ENCODE results near the gene SETD9.

SETD9 gene, protein sequence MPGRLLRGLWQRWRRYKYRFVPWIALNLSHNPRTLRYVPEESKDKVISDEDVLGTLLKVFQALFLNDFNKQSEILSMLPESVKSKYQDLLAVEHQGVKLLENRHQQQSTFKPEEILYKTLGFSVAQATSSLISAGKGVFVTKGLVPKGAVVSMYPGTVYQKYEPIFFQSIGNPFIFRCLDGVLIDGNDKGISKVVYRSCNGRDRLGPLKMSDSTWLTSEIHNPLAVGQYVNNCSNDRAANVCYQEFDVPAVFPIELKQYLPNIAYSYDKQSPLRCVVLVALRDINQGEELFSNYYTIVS

DNA sequence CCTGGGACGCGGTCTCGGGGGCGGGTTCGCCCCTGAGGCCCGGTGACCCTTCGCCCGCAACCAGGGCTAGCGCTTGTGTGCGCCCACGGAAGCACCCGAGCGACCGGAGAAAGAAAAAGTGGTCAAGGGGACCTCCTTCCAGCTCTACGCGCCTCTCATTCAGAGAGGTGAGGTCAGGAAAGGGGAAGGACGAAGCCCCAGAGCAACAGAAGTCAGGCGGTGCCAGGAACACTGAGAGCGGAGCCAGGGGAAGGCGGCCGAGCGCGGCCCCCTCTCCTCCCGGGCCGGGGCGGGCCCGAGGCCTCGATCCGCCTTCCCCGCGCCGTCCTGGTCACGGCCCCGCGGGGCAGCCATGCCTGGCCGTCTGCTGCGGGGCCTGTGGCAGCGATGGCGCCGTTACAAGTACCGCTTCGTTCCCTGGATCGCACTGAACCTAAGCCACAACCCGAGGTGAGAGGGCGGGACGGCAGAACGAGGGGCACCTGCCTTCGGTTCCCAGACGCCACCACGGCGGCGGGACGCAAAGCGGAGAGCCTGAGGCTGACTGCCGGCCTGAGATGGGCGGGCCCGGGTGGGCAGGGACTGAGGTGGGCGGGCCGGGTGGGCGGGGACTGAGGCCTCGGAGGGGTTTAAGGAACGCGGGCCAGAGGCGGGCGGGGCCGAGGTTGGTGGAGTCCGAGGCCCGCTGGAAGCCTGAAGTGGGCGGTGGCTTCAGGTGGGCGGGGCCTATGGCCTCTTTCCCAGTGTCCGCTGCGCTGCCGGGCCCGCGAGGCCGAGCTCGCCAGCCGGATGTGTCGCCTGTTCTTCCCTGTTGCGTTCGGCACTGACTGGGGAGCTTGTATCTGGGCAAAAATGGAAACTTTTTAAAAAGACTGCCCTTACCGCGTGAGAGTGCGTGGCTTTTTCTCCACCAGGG lies at the start of gene SETD9:
Gene SETD9 (plus strand): TSS at position 303 of the 916 bp plus-strand sequence. CDS start 50 bp downstream, at position 353.
- peak; percentile 99 for DNase-seq

DNA sequence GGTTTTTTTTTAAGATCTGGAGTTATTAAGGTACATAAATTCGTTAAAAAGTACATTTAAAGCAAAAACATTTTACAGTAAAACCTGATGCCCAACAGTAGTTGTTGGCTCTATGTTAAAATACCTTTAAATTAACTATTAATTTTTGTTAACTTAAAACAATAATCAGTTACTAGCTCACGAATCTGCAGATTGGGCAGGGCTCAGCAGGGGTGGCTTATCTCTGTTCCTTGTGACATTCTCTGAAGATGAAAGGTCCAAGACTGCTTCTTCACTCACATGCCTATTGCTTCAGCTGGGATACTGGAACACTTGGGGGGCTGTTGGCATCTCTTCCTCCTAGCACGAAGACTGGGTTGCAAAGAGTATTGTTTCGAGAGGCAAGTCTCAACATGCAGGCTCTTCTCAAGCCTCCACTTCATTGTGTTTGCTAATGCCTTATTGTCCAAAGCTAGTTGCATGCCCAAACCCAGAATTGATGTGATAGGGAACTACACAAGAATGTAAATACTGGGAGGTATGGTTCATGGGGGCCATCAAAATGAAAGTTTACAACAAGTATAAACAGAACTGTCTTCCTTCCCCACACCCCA lies 47.4 kb upstream of the SETD9 start:
- no peak for DNase-seq

DNA sequence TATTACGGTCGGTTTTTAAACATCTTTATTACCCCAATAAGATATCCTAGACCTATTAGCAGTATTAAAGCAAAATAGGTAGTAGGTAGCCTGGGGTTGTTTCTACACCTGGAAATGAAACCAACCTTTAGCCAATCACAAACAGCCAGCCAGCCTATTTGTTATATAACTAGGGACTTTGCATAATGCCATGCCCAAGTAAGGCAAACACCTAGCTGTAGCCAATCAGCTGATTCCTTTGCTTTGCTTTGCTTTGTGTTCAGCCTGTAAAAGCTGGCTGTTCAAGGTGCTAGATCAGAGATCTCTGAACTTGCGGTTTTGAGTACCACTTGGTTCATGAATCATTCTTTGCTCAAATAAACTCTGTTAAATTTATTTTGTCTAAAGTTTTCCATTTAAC lies 46.5 kb upstream of the SETD9 start:
- no peak for DNase-seq

DNA sequence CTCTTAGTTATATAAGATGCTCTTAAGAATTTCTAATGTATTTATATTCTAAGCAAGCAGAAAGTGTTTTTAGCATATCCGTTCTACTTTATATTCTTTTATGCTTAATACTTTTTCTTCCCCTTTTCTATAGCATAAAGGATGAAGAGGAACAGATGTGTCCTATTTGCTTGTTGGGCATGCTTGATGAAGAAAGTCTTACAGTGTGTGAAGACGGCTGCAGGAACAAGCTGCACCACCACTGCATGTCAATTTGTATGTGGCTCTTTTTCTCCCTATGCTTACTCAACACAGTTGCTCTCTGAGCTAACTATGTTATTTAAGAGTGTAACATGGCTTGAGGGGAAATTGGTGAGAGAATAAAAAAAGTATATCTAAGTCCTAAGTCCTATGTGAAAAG lies 37.6 kb upstream of the SETD9 start:
- no peak for DNase-seq

DNA sequence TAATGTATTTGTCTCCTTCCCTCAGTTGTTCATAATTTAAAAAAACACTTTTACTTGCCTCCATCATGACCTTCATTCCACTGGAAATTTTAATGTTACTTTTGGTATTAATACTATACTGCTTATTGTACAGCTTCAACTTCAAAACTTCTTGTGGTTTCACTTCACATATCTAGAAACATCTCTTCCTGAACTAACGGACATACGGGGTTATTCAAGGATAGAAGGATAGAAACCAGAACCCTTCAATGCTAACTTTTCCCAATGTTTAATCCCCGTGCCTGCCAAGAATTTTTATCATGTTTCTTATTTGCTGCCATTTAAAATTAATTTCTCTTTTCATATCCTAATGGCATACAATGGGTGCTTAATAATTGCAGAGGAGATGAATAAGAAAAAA lies 36.3 kb upstream of the SETD9 start:
- DNase-seq: no peak

DNA sequence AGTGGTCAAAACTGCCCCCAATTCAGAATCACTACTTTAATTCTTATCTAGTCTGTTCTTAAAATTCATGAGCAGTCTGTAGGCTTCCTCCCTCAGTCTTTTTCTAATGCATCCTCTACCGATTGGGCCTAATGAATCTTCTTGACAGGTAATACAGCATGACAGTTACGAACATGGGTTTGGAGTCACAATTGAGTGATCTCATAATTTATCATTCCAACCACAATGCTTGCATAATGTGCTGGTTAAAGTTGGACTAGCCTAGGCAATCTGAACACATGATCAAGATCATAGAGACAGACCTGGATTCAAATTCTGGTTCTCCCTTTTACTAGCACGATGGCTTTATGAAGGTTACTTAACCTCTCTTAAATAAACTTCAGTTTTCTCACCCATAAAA lies 33.1 kb upstream of the SETD9 start:
- DNase-seq: no peak

DNA sequence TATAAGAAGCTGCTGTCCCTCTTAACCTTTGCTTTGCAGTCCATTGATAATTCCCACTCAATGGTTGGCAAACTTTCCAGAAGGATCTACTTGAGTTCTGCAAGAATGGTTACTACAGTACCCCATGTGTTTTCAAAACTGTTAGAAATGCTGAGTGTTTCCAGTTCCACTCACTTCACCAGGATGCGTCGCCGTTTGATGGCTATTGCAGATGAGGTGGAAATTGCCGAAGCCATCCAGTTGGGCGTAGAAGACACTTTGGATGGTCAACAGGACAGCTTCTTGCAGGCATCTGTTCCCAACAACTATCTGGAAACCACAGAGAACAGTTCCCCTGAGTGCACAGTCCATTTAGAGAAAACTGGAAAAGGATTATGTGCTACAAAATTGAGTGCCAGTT lies 27.8 kb upstream of the SETD9 start:
- no peak for DNase-seq

DNA sequence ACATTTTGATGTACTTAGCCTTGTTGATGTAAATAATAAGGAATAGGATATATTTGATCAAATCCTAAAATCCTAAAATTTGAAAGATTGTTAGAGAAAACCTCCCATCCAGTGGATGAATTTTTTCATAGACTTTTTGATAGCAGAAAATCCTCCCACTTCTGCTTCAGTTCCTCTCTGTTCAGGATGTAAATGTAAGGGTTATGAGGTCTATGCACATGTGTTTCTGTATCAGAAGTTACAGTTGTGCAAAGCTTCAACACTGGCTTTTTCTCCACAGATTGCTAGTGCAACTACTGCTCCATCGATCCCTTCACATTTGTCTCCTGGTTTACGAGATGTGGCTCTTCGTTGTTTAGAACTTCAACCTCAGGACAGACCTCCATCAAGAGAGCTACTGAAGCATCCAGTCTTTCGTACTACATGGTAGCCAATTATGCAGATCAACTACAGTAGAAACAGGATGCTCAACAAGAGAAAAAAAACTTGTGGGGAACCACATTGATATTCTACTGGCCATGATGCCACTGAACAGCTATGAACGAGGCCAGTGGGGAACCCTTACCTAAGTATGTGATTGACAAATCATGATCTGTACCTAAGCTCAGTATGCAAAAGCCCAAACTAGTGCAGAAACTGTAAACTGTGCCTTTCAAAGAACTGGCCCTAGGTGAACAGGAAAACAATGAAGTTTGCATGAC lies 16.0 kb upstream of the SETD9 start:
- DNase-seq: no peak

DNA sequence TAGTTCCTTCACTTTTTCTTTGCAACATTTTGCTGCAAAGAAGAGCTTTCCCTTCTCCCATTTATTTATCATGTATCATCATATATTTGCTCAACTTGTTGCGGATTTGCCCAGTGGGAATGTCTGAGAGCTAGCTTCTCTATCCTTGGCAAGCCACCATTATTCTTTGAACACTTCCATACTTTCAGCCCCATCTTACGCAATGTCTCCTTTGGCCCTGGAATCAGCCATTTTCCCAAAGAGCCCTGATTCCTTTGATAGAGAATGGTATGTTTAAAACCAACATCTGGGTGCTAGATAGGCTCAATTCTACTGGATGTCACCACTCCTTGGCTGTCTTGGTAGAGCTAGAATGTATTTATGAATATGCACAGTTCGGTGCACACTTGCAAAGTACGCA lies 12.6 kb upstream of the SETD9 start:
- DNase-seq: no peak

DNA sequence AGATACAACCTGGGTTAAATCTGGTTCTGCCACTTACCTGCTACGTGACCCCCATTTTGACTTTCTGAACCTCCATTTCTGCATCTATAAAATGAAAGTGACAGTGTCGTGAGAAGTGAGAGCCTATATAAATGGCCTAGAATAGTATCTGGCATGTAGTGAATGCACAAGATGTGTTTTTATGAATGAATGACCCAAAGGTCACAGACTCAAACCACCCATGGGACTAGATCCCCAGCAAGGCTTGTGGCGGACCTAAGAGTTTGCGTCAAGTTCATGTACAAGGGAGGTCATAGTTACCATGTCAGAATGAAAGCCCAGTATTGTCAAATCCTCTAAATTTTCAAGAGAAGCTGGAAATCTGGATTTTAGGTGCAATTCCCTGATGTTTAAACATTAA lies 11.2 kb upstream of the SETD9 start:
- no peak for DNase-seq

DNA sequence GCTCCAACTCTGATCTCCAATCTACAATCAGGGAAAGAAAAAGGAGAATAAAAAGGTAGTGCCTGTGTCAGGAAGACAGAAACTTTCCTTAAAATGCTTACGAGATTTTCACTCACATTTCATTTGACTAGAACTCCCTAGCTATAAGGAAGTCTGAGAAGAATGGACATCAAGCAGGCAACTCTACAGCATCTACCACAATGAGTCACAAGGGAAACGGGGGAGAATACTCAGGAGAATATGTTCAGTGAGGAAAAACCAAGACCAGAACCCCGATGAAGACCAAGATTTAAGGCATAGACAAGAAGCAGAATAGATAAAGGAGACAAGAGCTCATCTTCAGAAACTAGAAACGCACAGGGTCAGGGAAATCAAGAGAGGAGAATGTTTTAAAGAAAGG lies 9.0 kb upstream of the SETD9 start:
- DNase-seq: no peak

DNA sequence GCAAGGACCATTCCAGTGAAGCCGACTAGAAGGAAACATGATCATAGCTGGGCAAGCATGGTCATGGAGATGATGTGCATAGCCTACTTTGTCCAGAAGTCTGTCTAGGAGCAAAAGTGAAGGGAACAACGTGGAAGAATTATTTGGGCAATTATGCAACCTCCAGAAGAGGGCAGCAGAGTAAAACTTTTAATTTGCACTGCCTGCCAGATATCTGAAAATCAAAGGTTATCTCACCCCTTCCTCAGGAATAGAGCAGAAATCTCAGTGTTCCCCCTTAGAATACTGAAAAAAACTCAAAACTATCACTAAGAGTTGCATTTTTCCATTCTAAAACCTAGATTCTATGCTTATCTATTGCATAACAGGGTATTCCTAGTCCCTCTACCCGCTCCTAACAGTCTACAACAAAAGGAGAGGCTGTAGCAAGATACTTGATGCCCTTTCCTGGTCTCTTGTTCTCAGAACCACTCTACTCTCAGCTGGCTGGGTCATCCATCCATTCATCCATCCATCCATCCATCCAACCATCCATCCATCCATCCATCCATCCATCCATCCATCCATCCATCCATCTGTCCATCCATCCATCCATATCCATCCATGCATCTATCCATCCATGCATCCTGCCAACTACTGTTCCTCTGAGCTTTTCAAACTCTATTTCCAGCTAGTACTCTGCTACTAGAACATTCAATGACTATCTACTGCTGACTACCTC lies 8.4 kb upstream of the SETD9 start:
- DNase-seq: no peak

DNA sequence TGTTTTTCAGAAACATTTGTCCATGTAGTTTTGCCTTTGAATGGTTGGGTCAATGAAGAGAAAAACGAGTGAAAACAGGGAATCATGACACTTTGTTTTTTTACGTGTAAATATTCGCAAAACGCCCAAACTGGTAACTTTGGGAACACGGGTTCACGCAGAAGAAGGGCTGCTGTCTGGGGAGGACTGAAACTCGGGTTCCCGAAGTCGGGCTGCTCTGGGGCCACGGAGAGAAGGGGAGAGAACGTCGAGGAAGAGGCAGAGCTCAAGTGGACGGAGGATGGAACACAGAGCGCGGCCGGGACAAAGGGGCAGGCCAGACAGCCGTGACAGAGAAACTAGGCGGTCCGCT lies 478 bp upstream of the SETD9 start:
- no peak for DNase-seq

DNA sequence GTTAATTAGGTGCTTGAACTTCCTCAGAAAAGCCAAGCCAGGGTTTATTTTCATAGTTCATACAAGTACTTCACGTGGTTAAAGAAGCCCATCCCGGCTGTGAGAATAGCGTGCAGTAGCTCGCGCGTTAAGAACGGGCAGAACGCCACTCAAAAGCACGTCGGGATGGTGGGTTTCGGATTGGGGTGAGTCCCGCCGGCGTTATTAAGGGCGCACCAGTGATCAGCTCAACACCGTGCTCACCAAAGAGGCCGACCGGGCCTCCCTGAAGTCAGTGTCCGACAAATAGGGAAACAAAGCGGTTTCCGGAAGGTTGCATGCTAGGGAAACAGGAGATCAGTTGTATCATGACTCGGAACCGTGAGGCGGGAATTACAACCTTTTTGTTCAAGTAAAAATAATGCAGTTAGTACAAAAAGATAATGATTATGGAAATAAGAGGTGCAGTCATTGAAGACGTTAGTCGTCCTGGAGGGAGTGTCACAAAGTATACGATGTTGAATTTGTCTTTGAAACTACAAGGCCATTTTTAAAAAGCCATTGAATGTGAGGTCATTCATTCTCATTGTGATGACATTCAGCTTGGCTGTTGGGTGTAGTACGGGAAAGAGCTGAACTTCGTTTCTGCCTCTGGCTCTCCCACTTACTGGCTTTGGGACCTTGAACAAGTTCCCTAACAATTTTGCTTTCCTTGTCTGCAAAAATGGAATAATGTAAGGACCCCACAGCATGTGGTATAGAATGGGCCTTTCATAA lies 992 bp downstream of the SETD9 start:
- no peak for DNase-seq

DNA sequence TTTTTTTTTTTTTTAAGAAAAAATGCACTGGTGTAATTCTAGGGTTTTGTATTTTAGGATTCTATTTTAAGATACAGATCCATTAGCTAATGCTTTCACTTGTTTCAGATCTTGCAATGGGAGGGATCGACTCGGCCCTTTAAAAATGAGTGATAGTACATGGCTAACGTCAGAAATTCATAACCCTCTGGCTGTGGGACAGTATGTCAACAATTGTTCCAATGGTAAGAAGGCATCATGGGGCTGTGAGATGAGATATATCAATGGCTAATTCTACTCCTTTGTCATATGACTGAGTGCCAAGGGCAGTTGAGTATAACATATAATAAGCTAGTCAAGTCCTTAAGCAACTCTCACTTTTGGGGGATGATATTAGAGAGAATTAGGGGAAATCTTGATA lies 4.4 kb downstream of the SETD9 start:
- no peak for DNase-seq

DNA sequence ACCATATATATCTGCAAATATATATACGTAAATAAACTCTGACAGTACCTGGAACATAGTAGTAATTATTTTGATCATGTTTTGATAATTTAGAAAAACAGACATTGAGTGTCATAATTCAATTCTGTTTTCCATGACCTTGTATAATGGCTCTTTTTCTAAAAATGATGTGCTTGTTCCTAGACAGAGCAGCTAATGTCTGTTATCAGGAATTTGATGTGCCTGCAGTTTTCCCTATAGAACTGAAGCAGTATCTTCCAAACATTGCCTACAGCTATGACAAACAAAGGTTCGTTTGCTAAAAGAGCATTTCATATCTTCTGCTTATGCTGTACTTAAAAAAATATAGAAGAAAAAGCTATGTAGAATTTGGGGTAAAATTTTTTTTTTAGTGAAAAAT lies 5.3 kb downstream of the SETD9 start:
- no peak for DNase-seq

DNA sequence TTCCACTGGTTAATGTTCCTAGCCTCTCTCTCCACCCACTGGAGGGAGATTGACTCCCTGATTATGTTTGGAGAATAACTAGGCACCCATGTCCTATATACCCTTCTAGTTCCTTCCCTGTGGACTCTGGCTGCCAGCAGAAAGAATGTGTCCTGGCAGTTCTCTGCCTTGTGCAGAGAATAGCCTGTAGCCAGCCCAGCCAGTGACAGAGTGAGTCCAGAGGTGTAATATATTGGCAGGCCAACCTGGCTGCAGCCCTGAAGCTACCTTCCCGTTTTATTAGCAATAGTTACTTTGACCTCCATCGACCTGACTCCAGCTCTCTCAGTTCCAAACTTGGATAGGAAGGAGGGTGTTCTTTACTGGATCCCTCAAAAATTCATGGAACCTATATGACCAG lies 8.1 kb downstream of the SETD9 start:
- no peak for DNase-seq

DNA sequence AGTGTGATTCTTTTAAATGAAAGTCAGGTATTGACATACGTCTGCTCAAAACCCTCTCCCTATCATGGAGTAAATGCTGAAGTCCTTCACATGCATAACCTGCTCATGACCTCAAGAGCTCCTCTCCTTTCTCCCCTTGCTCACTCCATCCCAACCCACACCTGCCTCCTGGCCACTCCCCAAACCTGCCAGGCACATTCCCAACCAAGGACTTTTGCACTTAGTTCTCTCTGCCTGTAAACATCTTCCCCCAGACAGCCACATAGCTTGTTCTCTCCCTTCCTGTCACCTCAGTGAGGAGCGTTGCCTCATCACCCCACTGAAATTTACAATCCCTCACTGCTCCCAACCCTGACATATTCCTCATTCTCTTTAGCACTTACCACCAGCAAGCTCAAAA lies 8.7 kb downstream of the SETD9 start:
- no peak for DNase-seq

DNA sequence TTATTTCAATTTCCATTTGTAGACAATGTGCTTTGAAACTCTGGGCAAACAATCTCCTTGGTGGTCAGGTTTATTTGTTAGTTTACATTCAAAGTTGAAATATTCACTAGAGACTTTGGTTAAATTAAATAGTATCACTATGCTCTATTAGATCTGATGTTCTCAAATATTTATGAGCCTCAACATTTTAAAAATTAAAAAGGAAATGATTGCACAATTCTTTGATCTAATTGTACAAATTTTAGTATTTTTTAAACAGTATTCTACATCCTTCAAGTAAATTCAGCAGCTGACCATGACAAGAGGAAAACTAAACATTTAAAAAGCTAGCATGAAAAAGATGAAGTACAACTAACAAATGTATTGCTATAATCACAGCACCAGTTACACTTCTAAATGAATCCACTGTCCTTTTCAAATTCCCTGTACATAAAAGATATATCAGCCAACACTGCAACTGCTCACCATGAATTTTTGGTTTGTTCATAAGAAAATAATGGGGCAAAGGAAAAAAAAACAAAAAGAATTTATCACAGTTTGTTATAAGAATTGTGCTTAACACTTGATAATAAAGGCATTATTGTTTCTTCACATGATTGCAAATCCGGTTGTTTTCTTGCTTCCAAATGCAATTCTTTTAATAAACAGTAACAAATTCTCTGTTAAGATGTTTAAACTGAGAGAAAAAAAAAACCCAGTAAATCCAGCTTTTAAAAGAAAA lies 10.7 kb downstream of the SETD9 start:
- DNase-seq: no peak

DNA sequence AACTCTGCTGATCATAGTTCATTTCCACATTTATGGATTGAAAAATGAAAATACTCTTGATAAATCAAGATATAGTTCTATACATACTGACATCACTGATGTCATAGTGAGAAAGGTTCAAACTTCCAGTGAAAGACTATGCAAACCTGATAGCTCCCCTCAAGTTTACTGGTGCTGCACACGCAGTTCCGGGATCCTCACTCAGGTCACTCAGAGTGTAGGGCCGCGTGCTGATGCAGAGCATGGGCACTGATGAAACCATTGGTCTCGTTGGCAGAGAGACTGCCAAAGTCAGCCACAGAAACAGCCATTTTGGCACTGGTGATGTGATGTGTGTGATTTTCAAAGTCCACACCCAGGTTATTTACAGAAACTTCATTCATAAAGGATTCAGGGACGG lies 13.5 kb downstream of the SETD9 start:
- DNase-seq: no peak

DNA sequence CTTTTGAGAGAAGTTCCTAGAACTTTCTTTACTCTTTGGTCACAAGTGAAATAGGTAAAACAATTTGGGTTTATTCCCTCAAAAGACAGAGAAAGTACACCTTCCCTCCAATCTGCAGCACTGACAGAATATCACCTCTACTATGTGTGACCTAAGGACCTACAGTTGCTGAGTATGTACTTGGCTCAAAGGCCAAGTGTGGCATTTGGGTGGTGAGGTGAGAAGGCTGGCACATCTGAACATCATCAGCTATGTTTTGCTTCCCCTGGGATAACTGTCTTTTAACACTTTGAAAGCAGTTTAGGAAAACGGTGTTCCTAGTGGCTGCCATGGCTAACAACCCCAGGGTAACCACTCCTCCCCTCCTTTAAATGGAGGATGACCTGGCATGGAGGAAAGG lies 24.9 kb downstream of the SETD9 start:
- DNase-seq: no peak

Data from left hindlimb (tissue), 1 donor.